MCF 10A (cell line): ENCODE measurements around the gene CNNM3. TPM values are rescaled to one million over a fixed set of nuclear protein-coding genes. Genes with fewer than 3 reads are reported as not detected.

Experiments used
- BruUV-seq: library from RNA; stranded (reverse); fragments of 400-500 nt; replicated peaks from 2 replicates; lab custom pipeline; 2021; lab: Mats Ljungman, UMichigan
- CTCF ChIA-PET: fragments of 300-600 bp; sonication (Branson Sonifier 250); formaldehyde crosslinking; extraction: SDS; loops from one replicate; lab custom pipeline; 2021; ENCODE audit warnings: antibody characterized with exemption, inconsistent platforms; lab: Yijun Ruan, JAX
- POLR2A ChIA-PET: fragments of 300-600, 350-650 bp; sonication (Branson Sonifier 250); formaldehyde crosslinking; extraction: SDS; loops from one replicate; lab custom pipeline; 2020; ENCODE audit warnings: antibody characterized with exemption, inconsistent platforms; lab: Yijun Ruan, JAX
- DNase-seq: peaks from one replicate; pipeline ENCODE4 v3.0.0-alpha.2; 2018; ENCODE audit not compliant: unreplicated experiment
- H3K27ac Mint-ChIP-seq: one replicate; pipeline ENCODE4 v1.8.0; 2022; ENCODE audit warnings: mild to moderate bottlenecking, low read depth, mixed read lengths; ENCODE audit not compliant: unreplicated experiment
- H3K27me3 Mint-ChIP-seq: one replicate; pipeline ENCODE4 v1.8.0; 2022; ENCODE audit warnings: mixed read lengths; ENCODE audit not compliant: insufficient read depth, unreplicated experiment
- H3K36me3 Mint-ChIP-seq: one replicate; pipeline ENCODE4 v1.8.0; 2022; ENCODE audit warnings: mild to moderate bottlenecking, moderate library complexity, mixed read lengths; ENCODE audit not compliant: insufficient read depth, unreplicated experiment
- H3K4me1 Mint-ChIP-seq: one replicate; pipeline ENCODE4 v1.8.0; 2022; ENCODE audit warnings: mixed read lengths; ENCODE audit not compliant: insufficient read depth, unreplicated experiment
- H3K4me3 Mint-ChIP-seq: one replicate; pipeline ENCODE4 v1.8.0; 2022; ENCODE audit warnings: mild to moderate bottlenecking, moderate library complexity, mixed read lengths; ENCODE audit not compliant: unreplicated experiment
- H3K9me3 Mint-ChIP-seq: one replicate; pipeline ENCODE4 v1.8.0; 2022; ENCODE audit warnings: mixed read lengths; ENCODE audit not compliant: unreplicated experiment
- intact Hi-C: fragments of 100-400 bp; cut with micrococcal nuclease; formaldehyde crosslinking; loops from 2 replicates; pipeline ENCODE4 v1.14.1; 2022
- total RNA-seq: library from RNA; stranded (reverse); gene quantifications from 2 replicates; pipeline ENCODE4 v1.2.3, GENCODE V29; 2022
- TF ChIP-seq, protein P1 (sequence below): fragments of 200-600 bp; IDR thresholded peaks from one replicate; pipeline ENCODE4 v1.8.0; 2022; ENCODE audit warnings: antibody characterized with exemption, mild to moderate bottlenecking; ENCODE audit not compliant: unreplicated experiment

CNNM3 gene
- total RNA-seq, 1 experiment from 2014 or later = 9.1 TPM

DNA sequence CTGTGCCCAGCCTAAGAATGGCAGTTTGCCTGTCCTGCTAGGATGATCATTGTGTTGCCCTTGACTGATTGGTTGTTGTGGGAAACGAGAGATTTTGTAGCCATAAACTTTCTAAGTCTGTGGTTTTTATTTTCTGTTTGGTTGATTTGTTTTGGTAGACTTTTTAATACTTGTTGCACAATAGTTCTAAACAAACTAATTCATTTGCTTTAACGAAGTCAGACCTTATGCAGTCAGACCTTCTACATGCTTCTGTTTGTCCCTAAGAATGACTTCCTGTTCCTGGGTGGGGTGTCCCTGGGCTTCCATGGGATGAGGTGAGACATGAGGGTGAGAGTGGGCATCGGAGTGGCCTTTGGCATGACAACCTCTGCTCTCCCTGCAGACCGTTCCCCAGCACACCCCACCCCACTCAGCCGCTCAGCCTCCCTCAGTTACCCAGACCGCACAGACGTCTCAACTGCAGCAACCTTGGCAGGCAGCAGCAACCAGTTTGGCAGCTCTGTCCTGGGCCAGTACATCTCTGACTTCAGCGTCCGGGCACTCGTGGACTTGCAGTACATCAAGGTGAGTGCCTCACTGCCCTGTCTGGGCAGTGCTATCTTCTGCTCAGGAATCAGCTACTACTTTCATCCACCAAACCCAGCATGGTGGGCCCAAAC is 7.8 kb upstream of the CNNM3 start:
- POLR2A ChIA-PET = interaction anchor here (0.7 kb wide), 1 partner anchor 499 kb away, joined by 3 read pairs; no protein-coding TSS in a partner anchor
- BruUV-seq = no TSS peak
- no peaks in the 10 kb centered on the region for H3K4me1 Mint-ChIP-seq
- H3K27me3 Mint-ChIP-seq = no peaks in the 10 kb centered on the region
- CTCF ChIA-PET = interaction anchor here (0.6 to 3.1 kb wide), 2 partner anchors 8 to 24 kb away, joined by 3 to 16 read pairs; no protein-coding TSS in a partner anchor
- TF ChIP-seq, protein P1, sequence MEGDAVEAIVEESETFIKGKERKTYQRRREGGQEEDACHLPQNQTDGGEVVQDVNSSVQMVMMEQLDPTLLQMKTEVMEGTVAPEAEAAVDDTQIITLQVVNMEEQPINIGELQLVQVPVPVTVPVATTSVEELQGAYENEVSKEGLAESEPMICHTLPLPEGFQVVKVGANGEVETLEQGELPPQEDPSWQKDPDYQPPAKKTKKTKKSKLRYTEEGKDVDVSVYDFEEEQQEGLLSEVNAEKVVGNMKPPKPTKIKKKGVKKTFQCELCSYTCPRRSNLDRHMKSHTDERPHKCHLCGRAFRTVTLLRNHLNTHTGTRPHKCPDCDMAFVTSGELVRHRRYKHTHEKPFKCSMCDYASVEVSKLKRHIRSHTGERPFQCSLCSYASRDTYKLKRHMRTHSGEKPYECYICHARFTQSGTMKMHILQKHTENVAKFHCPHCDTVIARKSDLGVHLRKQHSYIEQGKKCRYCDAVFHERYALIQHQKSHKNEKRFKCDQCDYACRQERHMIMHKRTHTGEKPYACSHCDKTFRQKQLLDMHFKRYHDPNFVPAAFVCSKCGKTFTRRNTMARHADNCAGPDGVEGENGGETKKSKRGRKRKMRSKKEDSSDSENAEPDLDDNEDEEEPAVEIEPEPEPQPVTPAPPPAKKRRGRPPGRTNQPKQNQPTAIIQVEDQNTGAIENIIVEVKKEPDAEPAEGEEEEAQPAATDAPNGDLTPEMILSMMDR = no peak
- H3K36me3 Mint-ChIP-seq = peaks cover 5% of the 10 kb centered on the region
- intact Hi-C loops = loop anchor here (10.0 kb wide), 1 partner anchor 74 kb away; no protein-coding TSS in a partner anchor
- no peak overlapping the region for H3K27ac Mint-ChIP-seq
- no peak for DNase-seq
- H3K4me3 Mint-ChIP-seq = no peak overlapping the region
- no peaks in the 10 kb centered on the region for H3K9me3 Mint-ChIP-seq

DNA sequence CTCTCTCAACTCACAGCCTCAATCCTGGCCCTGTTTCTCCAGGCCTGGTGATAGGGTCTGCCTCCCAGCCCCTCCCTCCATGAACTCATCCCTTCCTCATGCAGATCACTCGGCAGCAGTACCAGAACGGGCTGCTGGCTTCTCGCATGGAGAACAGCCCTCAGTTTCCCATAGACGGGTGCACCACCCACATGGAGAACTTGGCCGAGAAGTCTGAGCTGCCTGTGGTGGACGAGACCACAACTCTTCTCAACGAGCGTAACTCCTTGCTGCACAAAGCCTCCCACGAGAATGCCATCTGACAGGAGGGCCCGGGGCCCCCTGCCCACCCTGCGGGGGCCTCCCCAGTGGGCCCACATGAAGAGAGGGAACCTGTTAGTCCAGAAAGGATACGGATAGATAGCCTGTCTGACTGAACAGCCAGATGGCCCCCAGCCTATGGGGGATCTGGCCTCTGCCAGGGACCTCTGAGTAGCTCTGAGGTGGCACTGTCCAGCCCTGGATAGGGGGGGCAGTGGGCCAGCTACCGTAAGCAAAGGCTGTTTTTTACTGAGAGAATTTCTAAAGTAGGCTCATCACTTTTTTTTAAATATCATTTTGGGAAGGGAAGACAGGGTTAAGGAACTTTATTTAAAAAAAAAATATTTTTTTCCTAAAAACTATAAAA is 6.7 kb upstream of the CNNM3 start:
- no peak for DNase-seq
- Mint-ChIP-seq H3K36me3 (peaks cover 5% of the 10 kb centered on the region), H3K27ac (no peak overlapping the region), H3K27me3 (no peaks in the 10 kb centered on the region), H3K4me1 (no peaks in the 10 kb centered on the region), H3K4me3 (no peak overlapping the region), H3K9me3 (no peaks in the 10 kb centered on the region)
- CTCF ChIA-PET = interaction anchor here (0.6 to 3.1 kb wide), 2 partner anchors 9 to 210 kb away, joined by 3 to 16 read pairs; no protein-coding TSS in a partner anchor
- intact Hi-C loops = loop anchor here (10.0 kb wide), 1 partner anchor 75 kb away; no protein-coding TSS in a partner anchor
- POLR2A ChIA-PET = interaction anchor here (0.7 kb wide), 1 partner anchor 22 kb away, joined by 3 read pairs; no protein-coding TSS in a partner anchor
- TF ChIP-seq, protein P1 = no peak
- no TSS peak for BruUV-seq

DNA sequence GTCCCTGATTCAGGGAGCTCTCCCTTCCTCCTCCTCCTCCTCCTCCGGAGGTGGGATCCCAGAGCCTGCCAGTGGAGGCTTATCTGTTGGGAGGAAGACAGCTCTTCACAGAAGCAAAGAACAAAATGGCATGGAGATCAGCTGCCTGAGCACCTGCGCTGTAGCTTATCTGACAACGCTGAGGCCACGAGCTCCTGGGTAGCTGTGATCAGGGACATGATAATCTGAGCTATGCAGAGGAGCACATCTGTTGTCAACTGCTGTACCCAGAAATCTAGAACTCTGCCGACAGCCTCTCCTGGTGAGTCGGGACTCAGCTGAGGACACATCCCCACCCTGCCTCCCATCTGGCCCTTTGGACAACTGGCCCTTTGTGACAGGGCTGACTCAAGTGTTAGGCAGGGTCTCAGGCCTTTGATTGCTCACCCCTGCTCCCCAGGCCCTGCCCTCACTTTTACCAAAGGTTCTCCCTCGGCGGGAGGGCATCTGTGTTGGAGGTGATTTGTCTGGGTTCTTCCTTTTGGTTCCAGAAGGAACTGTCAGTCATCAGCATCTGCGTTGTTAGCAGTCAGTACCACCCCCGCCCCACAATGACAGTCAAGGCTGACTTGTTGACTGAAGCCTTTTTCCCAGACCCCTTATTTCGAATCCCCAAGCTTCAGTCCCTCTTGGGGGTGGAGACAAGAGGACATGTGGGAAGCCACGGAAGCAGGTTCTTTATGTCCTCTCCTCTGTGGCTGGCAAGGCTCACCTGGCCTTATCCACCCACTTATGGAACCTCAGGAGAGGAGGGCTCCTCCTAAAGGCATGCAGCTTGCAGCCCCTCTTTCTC is 5.9 kb upstream of the CNNM3 start:
- no peak overlapping the region for H3K4me3 Mint-ChIP-seq
- no TSS peak for BruUV-seq
- H3K4me1 Mint-ChIP-seq = no peaks in the 10 kb centered on the region
- ChIA-PET POLR2A (interaction anchor here (0.7 kb wide), 1 partner anchor 22 kb away, joined by 3 read pairs; no protein-coding TSS in a partner anchor), CTCF (interaction anchor here (3.1 kb wide), 1 partner anchor 10 kb away, joined by 16 read pairs; no protein-coding TSS in a partner anchor)
- no peaks in the 10 kb centered on the region for H3K27me3 Mint-ChIP-seq
- peaks cover 5% of the 10 kb centered on the region for H3K36me3 Mint-ChIP-seq
- no peak overlapping the region for H3K27ac Mint-ChIP-seq
- no peak for DNase-seq
- intact Hi-C loops = loop anchor here (10.0 kb wide), 1 partner anchor 75 kb away; no protein-coding TSS in a partner anchor
- TF ChIP-seq, protein P1 = no peak
- no peaks in the 10 kb centered on the region for H3K9me3 Mint-ChIP-seq
